Lower leg skin (tissue), 3 donors: ENCODE measurements around the gene OTOGL.
"Not testable (repeated sequence)": the region's sequence is repeated elsewhere in the genome, so short reads cannot be mapped to it uniquely, and the experiment has no call there.

Experiments
- POLR2A ChIP-seq, 2 donors: fragments of 450-650 bp; IDR thresholded peaks; one replicate each; pipeline ENCODE4 v1.6.1; 2016 to 2017; ENCODE audit warnings: antibody characterized with exemption in 2 of 2, mild to moderate bottlenecking in 1 of 2, moderate library complexity in 1 of 2
- TF ChIP-seq, protein P1 (sequence below), 3 donors: fragments of 450-650 bp; IDR thresholded peaks; one replicate each; pipeline ENCODE4 v1.5.1; 2016; ENCODE audit warnings: antibody characterized with exemption in 3 of 3, mild to moderate bottlenecking in 3 of 3, moderate library complexity in 2 of 3

DNA sequence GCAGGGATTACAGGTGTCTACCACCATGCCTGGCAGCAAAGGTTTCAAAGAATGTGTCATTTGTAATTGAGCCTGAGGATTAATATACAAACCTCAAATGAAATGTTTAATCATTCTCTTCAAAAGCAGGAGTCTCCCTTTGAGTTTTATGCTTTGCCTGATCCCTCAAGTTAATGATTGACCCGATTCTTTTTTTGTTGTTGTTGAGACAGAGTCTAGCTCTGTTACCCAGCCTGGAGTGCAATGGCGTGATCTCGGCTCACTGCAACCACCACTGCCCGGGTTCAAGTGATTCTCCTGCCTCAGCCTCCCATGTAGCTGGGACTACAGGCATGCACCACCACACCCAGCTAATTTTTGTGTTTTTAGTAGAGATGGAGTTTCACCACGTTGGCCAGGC lies 119.6 kb downstream of the OTOGL start:
- TF ChIP-seq, protein P1, sequence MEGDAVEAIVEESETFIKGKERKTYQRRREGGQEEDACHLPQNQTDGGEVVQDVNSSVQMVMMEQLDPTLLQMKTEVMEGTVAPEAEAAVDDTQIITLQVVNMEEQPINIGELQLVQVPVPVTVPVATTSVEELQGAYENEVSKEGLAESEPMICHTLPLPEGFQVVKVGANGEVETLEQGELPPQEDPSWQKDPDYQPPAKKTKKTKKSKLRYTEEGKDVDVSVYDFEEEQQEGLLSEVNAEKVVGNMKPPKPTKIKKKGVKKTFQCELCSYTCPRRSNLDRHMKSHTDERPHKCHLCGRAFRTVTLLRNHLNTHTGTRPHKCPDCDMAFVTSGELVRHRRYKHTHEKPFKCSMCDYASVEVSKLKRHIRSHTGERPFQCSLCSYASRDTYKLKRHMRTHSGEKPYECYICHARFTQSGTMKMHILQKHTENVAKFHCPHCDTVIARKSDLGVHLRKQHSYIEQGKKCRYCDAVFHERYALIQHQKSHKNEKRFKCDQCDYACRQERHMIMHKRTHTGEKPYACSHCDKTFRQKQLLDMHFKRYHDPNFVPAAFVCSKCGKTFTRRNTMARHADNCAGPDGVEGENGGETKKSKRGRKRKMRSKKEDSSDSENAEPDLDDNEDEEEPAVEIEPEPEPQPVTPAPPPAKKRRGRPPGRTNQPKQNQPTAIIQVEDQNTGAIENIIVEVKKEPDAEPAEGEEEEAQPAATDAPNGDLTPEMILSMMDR (IDR thresholded peaks at IDR 0.05): not testable (repeated sequence)
- TF ChIP-seq POLR2A (IDR thresholded peaks at IDR 0.05): not testable (repeated sequence)
